ENCODE data around the gene AATF.

DNA sequence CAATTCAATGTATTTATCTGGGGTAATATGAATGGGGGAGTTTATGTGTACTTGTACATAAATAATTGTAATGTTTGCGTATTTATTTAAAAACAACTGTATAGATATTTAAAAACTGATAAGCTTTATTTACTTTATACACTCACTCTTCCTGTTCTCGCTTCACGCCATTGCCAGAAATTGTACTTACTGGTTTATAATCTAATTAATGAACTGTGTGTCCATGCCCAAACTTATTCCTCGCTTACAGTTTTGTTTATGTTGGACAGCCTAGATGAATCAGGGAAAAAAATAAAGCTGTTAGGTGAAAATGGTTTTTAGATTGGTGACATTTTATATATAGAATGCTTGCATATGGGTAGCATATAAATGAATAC is 30.8 kb downstream of the AATF start:
- TF ChIP-seq CTCF (IDR thresholded peaks at IDR 0.05; ENCODE audit: poor library complexity, severe bottlenecking) (no peak), RAD21 (conservative IDR thresholded peaks at IDR 0.05) (no peak), TAF1 (IDR thresholded peaks at IDR 0.05; ENCODE audit: low read depth) (no peak), POLR2AphosphoS5 (IDR thresholded peaks at IDR 0.05) (no peak)
- TF ChIP-seq, protein P1, sequence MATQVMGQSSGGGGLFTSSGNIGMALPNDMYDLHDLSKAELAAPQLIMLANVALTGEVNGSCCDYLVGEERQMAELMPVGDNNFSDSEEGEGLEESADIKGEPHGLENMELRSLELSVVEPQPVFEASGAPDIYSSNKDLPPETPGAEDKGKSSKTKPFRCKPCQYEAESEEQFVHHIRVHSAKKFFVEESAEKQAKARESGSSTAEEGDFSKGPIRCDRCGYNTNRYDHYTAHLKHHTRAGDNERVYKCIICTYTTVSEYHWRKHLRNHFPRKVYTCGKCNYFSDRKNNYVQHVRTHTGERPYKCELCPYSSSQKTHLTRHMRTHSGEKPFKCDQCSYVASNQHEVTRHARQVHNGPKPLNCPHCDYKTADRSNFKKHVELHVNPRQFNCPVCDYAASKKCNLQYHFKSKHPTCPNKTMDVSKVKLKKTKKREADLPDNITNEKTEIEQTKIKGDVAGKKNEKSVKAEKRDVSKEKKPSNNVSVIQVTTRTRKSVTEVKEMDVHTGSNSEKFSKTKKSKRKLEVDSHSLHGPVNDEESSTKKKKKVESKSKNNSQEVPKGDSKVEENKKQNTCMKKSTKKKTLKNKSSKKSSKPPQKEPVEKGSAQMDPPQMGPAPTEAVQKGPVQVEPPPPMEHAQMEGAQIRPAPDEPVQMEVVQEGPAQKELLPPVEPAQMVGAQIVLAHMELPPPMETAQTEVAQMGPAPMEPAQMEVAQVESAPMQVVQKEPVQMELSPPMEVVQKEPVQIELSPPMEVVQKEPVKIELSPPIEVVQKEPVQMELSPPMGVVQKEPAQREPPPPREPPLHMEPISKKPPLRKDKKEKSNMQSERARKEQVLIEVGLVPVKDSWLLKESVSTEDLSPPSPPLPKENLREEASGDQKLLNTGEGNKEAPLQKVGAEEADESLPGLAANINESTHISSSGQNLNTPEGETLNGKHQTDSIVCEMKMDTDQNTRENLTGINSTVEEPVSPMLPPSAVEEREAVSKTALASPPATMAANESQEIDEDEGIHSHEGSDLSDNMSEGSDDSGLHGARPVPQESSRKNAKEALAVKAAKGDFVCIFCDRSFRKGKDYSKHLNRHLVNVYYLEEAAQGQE (IDR thresholded peaks at IDR 0.05; ENCODE audit: borderline replicate concordance) = no peak
